ENCODE measurements around the gene GNAQ. TPM values are rescaled to one million over a fixed set of nuclear protein-coding genes. Genes with fewer than 3 reads are reported as not detected.

GNAQ gene
- total and polyA plus RNA-seq, 2 of the 13 experiments (the other 11 are each of a cell fraction or from before 2014, with no cell fraction given): 16.5 to 17.7 TPM

- intact Hi-C loops (cut with micrococcal nuclease; ENCODE audit: unreplicated experiment) (no loop called here), in situ Hi-C loops (cut with HindIII; ENCODE audit: extremely low pct_ligation_motif_present, low pct_unique_long_range_greater_than_20kb) (no loop called here)
- no peak for FAIRE-seq
- no peaks in the 10 kb centered on the region for H3K4me1 ChIP-seq (ENCODE audit: insufficient read depth, low read length)
- H3K4me2 ChIP-seq (ENCODE audit: low read depth, low read length): no peak overlapping the region
- no peaks in the 10 kb centered on the region for H4K20me1 ChIP-seq (ENCODE audit: insufficient read depth, low read length)
- peaks cover 4% of the 10 kb centered on the region for H3K79me2 ChIP-seq (ENCODE audit: insufficient read depth, low read length)
- CTCF ChIA-PET (ENCODE audit: low intra/inter-chr PET ratio, low total read pairs): no interaction called here
- BruUV-seq (replicated peaks): no TSS peak
- POLR2A ChIA-PET: no interaction called here
- no peak overlapping the region for H2AFZ ChIP-seq (ENCODE audit: low read length)
- H3K9ac ChIP-seq (ENCODE audit: insufficient read depth, low read depth, low read length): no peak overlapping the region
- WGBS (ENCODE audit: low lambda C conversion rate): 74% methylated on average over 4 of the region's 4 CpGs
- no peaks in the 10 kb centered on the region for H3K27me3 ChIP-seq (ENCODE audit: control insufficient read depth in 1 of 2, insufficient read depth in 2 of 2, low read length in 2 of 2)
- no peak overlapping the region for H3K27ac ChIP-seq (ENCODE audit: extremely low read length, insufficient read depth, low read length)
- DNase-seq (ENCODE audit: low spot score): no peak
- H3K9me3 ChIP-seq (ENCODE audit: low read length): no peaks in the 10 kb centered on the region
- H3K36me3 ChIP-seq (replicated peaks in 1 of 2; ENCODE audit: control insufficient read depth in 1 of 2, insufficient read depth in 2 of 2, low read length in 2 of 2): 0 out of 5 replicates have a peak, but pooled peaks cover 0 to 3% of the 10 kb centered on the region in 2 experiments
- no peak overlapping the region for H3K4me3 ChIP-seq (replicated peaks in 1 of 3; ENCODE audit: insufficient read depth in 1 of 3, low read depth in 2 of 3, low read length in 3 of 3)
- no peak for ATAC-seq
- TF ChIP-seq CCAR2 (optimal IDR thresholded peaks at IDR 0.05; ENCODE audit: low read depth, low read length) (no peak), GABPA (IDR thresholded peaks at IDR 0.05; ENCODE audit: low read depth, low read length) (no peak), GABPA (CRISPR knock-in tag; IDR thresholded peaks at IDR 0.05; ENCODE audit: low read depth) (no peak), POLR2AphosphoS5 (IDR thresholded peaks at IDR 0.05; ENCODE audit: low read depth, low read length) (no peak), HBP1 (CRISPR knock-in tag; IDR thresholded peaks at IDR 0.05; ENCODE audit: low read depth) (no peak), YEATS4 (CRISPR knock-in tag; IDR thresholded peaks at IDR 0.05; ENCODE audit: borderline replicate concordance) (no peak), SIN3B (IDR thresholded peaks at IDR 0.05; ENCODE audit: low read length) (no peak), FOXK1 (CRISPR knock-in tag; IDR thresholded peaks at IDR 0.05; ENCODE audit: borderline replicate concordance, low read depth) (no peak), GMEB1 (CRISPR knock-in tag; IDR thresholded peaks at IDR 0.05; ENCODE audit: borderline replicate concordance) (no peak), FOXO1 (CRISPR knock-in tag; IDR thresholded peaks at IDR 0.05) (no peak), ZBTB20 (CRISPR knock-in tag; IDR thresholded peaks at IDR 0.05; ENCODE audit: borderline replicate concordance, low read depth) (no peak), ZNF180 (CRISPR knock-in tag; IDR thresholded peaks at IDR 0.05; ENCODE audit: borderline replicate concordance, low read depth) (no peak), ATF6 (CRISPR knock-in tag; conservative IDR thresholded peaks at IDR 0.05) (no peak), ZNF30 (CRISPR knock-in tag; IDR thresholded peaks at IDR 0.05) (no peak), ZBTB46 (CRISPR knock-in tag; IDR thresholded peaks at IDR 0.05; ENCODE audit: borderline replicate concordance) (no peak), TCF7 (IDR thresholded peaks at IDR 0.05; ENCODE audit: low read depth) (no peak), E2F2 (CRISPR knock-in tag; IDR thresholded peaks at IDR 0.05; ENCODE audit: borderline replicate concordance) (no peak), ZNF841 (CRISPR knock-in tag; IDR thresholded peaks at IDR 0.05; ENCODE audit: borderline replicate concordance) (no peak)
Measured at GRCh38 chr9:77943057-77943456, 88.6 kb downstream of the GNAQ start.

Data from HepG2 (cell line).